GM12878 (cell line): ENCODE results near the gene INHA. TPM values are rescaled to one million over a fixed set of nuclear protein-coding genes. Genes with fewer than 3 reads are reported as not detected.

Experiments
- ATAC-seq: fragments of 200-7000 bp; cut with Tn5 transposase; 3 replicates; pipeline ENCODE4 v1.9.1; 2020; ENCODE audit warnings: mild to moderate bottlenecking, moderate library complexity
- BruUV-seq: library from RNA; stranded (reverse); fragments of 400-500 nt; replicated peaks from 2 replicates; lab custom pipeline; 2021; lab: Mats Ljungman, UMichigan
- CTCF ChIA-PET: fragments of 300-600 bp; sonication (Branson Sonifier 250); formaldehyde crosslinking; extraction: SDS; loops from one replicate; lab custom pipeline; 2021; ENCODE audit warnings: inconsistent platforms; lab: Yijun Ruan, JAX
- POLR2A ChIA-PET: fragments of 350-600 bp; formaldehyde crosslinking; extraction: SDS; loops from one replicate; lab custom pipeline; 2021; ENCODE audit warnings: inconsistent platforms; lab: Charles Lee
- RAD21 ChIA-PET: fragments of 300-600 bp; sonication (Branson Sonifier 250); formaldehyde crosslinking; loops from one replicate; lab custom pipeline; 2023; ENCODE audit warnings: antibody characterized with exemption; ENCODE audit not compliant: unreplicated experiment; lab: Charles Lee
- SMC1A ChIA-PET: fragments of 300-600 bp; sonication (Branson Sonifier 250); formaldehyde crosslinking; loops from one replicate; lab custom pipeline; 2023; ENCODE audit not compliant: unreplicated experiment, uncharacterized antibody; lab: Charles Lee
- DNase-seq: peaks from one replicate; pipeline ENCODE4 v3.0.0-alpha.2; 2011; ENCODE audit warnings: low read depth, low spot score
- FAIRE-seq: peaks from 3 replicates; lab custom pipeline; 2011; peaks lifted over from hg19 to GRCh38; lab: Jason Lieb, UNC
- H2AFZ ChIP-seq: 2 replicates; pipeline ENCODE4 v1.6.0; 2011; ENCODE audit warnings: low read depth, low read length, control low read depth; ENCODE audit not compliant: control insufficient read depth
- H3K27ac ChIP-seq: 2 replicates; pipeline ENCODE4 v1.5.1; 2011; ENCODE audit warnings: control low read depth; ENCODE audit not compliant: control insufficient read depth, insufficient read depth
- H3K27me3 ChIP-seq, 2 experiments: replicated peaks in 1 of 2; 2 replicates each; pipeline versions ENCODE4 v1.6.0 to v1.6.1; 2011; ENCODE audit warnings: low read length in 1 of 2; ENCODE audit not compliant: control insufficient read depth in 2 of 2, insufficient read depth in 2 of 2
- H3K36me3 ChIP-seq, 2 experiments: 2 replicates each; pipeline ENCODE4 v1.5.1; 2011; ENCODE audit warnings: low read length in 1 of 2; ENCODE audit not compliant: control insufficient read depth in 2 of 2, insufficient read depth in 2 of 2
- H3K4me1 ChIP-seq: 2 replicates; pipeline ENCODE4 v1.6.1; 2011; ENCODE audit warnings: mild to moderate bottlenecking, low read length, moderate library complexity, mixed read lengths; ENCODE audit not compliant: control insufficient read depth, insufficient read depth
- H3K4me2 ChIP-seq: 2 replicates; pipeline ENCODE4 v1.6.0; 2011; ENCODE audit warnings: control low read depth; ENCODE audit not compliant: control insufficient read depth, insufficient read depth
- H3K4me3 ChIP-seq: fragments of 200-600 bp; sonication (generic); 2 replicates; pipeline ENCODE4 v1.5.1; 2016
- H3K79me2 ChIP-seq: 2 replicates; pipeline ENCODE4 v1.6.0; 2011; ENCODE audit warnings: low read length; ENCODE audit not compliant: control insufficient read depth, insufficient read depth
- H3K9ac ChIP-seq: 2 replicates; pipeline ENCODE4 v1.8.0; 2011; ENCODE audit warnings: low read length, control low read depth, mixed read lengths; ENCODE audit not compliant: control insufficient read depth, insufficient read depth
- H3K9me3 ChIP-seq: replicated peaks from 3 replicates; pipeline ENCODE4 v1.5.1; 2011; ENCODE audit warnings: mild to moderate bottlenecking, low read length; ENCODE audit not compliant: control insufficient read depth, insufficient read depth
- H4K20me1 ChIP-seq: 2 replicates; pipeline ENCODE4 v1.6.0; 2011; ENCODE audit not compliant: control insufficient read depth, insufficient read depth
- IRF4 ChIP-seq: IDR thresholded peaks from 2 replicates; pipeline ENCODE4 v1.6.1; 2011; ENCODE audit warnings: low read depth, low read length
- RFX5 ChIP-seq: IDR thresholded peaks from 2 replicates; pipeline ENCODE4 v1.6.1; 2011; ENCODE audit warnings: low read depth, low read length, improper control_type of control experiment
- WGBS: methylation state at CpG from one replicate; pipeline ENCODE4 v1.1.6; 2016; ENCODE audit warnings: low lambda C conversion rate; ENCODE audit not compliant: insufficient replicate concordance, insufficient coverage; ENCODE audit errors: missing lambda C conversion rate; 5-methylcytosine and 5-hydroxymethylcytosine counted together
- in situ Hi-C: fragments of 300-500 bp; cut with MboI; formaldehyde crosslinking; loops from 9 replicates; pipeline ENCODE4 v1.14.3; 2018; ENCODE audit warnings: mixed read lengths
- intact Hi-C: fragments of 100-400 bp; cut with micrococcal nuclease; formaldehyde crosslinking; loops from one replicate; pipeline ENCODE4 v1.14.2; 2022; ENCODE audit not compliant: unreplicated experiment
- polyA plus RNA-seq, 11 experiments: library from polyadenylated mRNA; depleted of rRNA in 4 of 11; unstranded in 6 of 11; stranded (reverse) in 5 of 11; fragments of >200 nt; fragmentation: Nextera tagmentation in 4 of 11; fragmentation: Illumina TruSeq in 1 of 11; extraction: Ambion mirVana in 4 of 11; extraction: Trizol in 1 of 11; gene quantifications; 1 replicate in 1 of 11; 2 replicates in 10 of 11; pipeline versions ENCODE4 v1.2.1 to v1.2.3, GENCODE V29; 2011 to 2016; ENCODE audit warnings: inconsistent platforms in 2 of 11, missing spikeins in 2 of 11, low read depth in 1 of 11
- total RNA-seq, 4 experiments: library from RNA; depleted of rRNA in 3 of 4; stranded (reverse); fragments of >200 nt in 3 of 4; fragmentation: Illumina TruSeq in 1 of 4; extraction: Trizol in 1 of 4; gene quantifications; 2 replicates each; pipeline versions ENCODE4 v1.2.1 to v1.2.3, GENCODE V29; 2013 to 2021

The INHA gene
- total and polyA plus RNA-seq, 10 of the 15 experiments (the other 5 are each of a cell fraction or from before 2014, with no cell fraction given): not detected

DNA sequence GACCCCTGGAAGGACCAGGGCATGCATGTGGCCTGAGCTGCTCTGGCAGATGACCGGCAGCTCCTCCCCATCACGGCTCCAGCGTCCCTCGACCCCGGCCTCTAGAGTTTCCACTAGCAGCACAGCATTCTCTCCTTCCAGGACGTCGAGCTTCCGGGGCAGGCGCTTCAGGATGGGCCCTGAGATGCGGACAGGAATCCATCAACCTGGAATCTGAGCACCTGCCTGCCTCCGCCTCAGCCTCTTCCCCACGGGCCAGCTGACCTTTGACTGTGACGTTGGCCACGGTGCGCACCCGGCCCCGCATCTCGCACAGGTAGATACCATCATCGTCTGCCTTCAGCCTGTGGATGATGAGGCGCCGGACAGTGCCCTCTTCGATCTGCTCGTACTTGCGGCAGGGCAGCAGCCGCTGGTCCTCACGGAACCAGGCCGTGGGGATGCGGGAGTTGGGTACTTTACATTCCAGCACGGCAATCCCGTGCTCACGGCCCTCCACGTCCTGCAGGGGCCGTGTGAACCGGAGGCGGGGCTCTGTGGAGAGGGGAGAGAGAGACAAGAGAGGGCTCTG, 4.2 kb upstream of the INHA start:
- CTCF ChIA-PET: interaction anchor here (0.9 kb wide), 1 partner anchor 265 kb away, joined by 3 read pairs; no protein-coding TSS in a partner anchor
- no peak for ATAC-seq

DNA sequence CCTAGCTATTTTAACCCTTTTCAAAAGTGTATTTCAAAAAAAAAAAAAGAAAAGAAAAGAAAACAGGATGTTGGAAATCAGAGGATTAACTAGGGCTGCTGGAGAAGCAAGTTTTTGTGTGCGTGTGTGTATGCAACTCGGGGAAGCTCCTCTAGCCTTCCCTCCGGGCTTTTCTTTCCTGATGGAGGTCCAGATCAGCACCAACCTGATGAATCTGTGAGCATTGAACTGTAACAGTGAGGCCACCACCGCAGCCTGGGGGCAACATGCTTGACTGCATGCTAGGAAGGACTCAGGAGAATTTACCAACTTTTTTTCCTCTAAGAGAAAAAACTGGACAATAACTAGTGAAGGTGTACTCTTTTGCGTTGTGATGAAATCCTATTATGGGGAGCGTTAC, 3.1 kb upstream of the INHA start:
- ChIA-PET SMC1A (no interaction called here), CTCF (interaction anchor here (0.6 kb wide), 1 partner anchor 184 kb away, joined by 3 read pairs; no protein-coding TSS in a partner anchor), RAD21 (no interaction called here), POLR2A (no interaction called here)
- no peak overlapping the region for H2AFZ ChIP-seq
- no peaks in the 10 kb centered on the region for H3K79me2 ChIP-seq
- H3K27ac ChIP-seq: no peak overlapping the region
- no peaks in the 10 kb centered on the region for H3K4me1 ChIP-seq
- ATAC-seq (no peak), FAIRE-seq (no peak), DNase-seq (no peak)
- H4K20me1 ChIP-seq: no peaks in the 10 kb centered on the region
- no TSS peak for BruUV-seq
- intact Hi-C loops (no loop called here), in situ Hi-C loops (no loop called here)
- H3K27me3 ChIP-seq: peaks cover 2 to 5% of the 10 kb centered on the region in 2 experiments; a peak in 3 of 4 replicates
- no peak for TF ChIP-seq IRF4
- H3K36me3 ChIP-seq: no peaks in the 10 kb centered on the region
- H3K9me3 ChIP-seq: no peaks in the 10 kb centered on the region
- WGBS: 33% methylated on average over 6 of the region's 6 CpGs
- no peak overlapping the region for H3K9ac ChIP-seq
- no peak overlapping the region for H3K4me2 ChIP-seq
- H3K4me3 ChIP-seq: no peak overlapping the region

More for the DNA sequence above, 4.2 kb upstream of the INHA start:
- DNase-seq (no peak), FAIRE-seq (no peak)
- SMC1A ChIA-PET: no interaction called here
- in situ Hi-C loops: no loop called here
- H3K79me2 ChIP-seq: no peaks in the 10 kb centered on the region
- RAD21 ChIA-PET: no interaction called here
- POLR2A ChIA-PET: no interaction called here
- H3K27me3 ChIP-seq: peaks cover 2 to 5% of the 10 kb centered on the region in 2 experiments; a peak in 3 of 4 replicates
- H3K9ac ChIP-seq: no peak overlapping the region
- H3K4me1 ChIP-seq: no peaks in the 10 kb centered on the region
- no peak overlapping the region for H2AFZ ChIP-seq
- no TSS peak for BruUV-seq
- no peak overlapping the region for H3K27ac ChIP-seq
- H3K4me3 ChIP-seq: no peak overlapping the region
- TF ChIP-seq RFX5: no peak
- H3K9me3 ChIP-seq: no peaks in the 10 kb centered on the region
- H3K4me2 ChIP-seq: no peak overlapping the region
- H3K36me3 ChIP-seq: no peaks in the 10 kb centered on the region
- H4K20me1 ChIP-seq: no peaks in the 10 kb centered on the region
- intact Hi-C loops: no loop called here
- WGBS: 60% methylated on average over 35 of the region's 35 CpGs
